WTC11 (cell line): Measurements from ENCODE around the gene ACTL8.

Experiments used
- CREB1 ChIP-seq: sonication (generic); formaldehyde crosslinking; IDR thresholded peaks from 2 replicates; pipeline ENCODE4 v1.8.0; 2023; ENCODE audit warnings: mild to moderate bottlenecking, missing genetic modification reagents
- NFE2L1 ChIP-seq: sonication (generic); formaldehyde crosslinking; IDR thresholded peaks from 2 replicates; pipeline ENCODE4 v1.8.1; 2023; ENCODE audit warnings: missing genetic modification reagents
- NR3C1 ChIP-seq: sonication (generic); formaldehyde crosslinking; conservative IDR thresholded peaks from 2 replicates; pipeline ENCODE4 v1.8.1; 2023; ENCODE audit warnings: low read depth, mild to moderate bottlenecking, missing genetic modification reagents
- TCF7 ChIP-seq: sonication (generic); formaldehyde crosslinking; IDR thresholded peaks from 2 replicates; pipeline ENCODE4 v1.8.0; 2022; ENCODE audit warnings: mild to moderate bottlenecking, low read depth, missing genetic modification reagents, moderate library complexity
- TEAD1 ChIP-seq: sonication (generic); formaldehyde crosslinking; IDR thresholded peaks from 2 replicates; pipeline ENCODE4 v1.8.0; 2022; ENCODE audit warnings: mild to moderate bottlenecking, missing genetic modification reagents
- ZNF263 ChIP-seq: sonication (generic); formaldehyde crosslinking; IDR thresholded peaks from 2 replicates; pipeline ENCODE4 v1.8.1; 2022; ENCODE audit warnings: low read depth, mild to moderate bottlenecking, moderate library complexity, missing genetic modification reagents
- TF ChIP-seq, protein P1 (sequence below): fragments of 200-600 bp; IDR thresholded peaks from 2 replicates; pipeline ENCODE4 v1.8.0; 2022; ENCODE audit warnings: antibody characterized with exemption
- TF ChIP-seq, protein P2 (sequence below): sonication (generic); formaldehyde crosslinking; IDR thresholded peaks from 2 replicates; pipeline ENCODE4 v1.8.1; 2023; ENCODE audit warnings: mild to moderate bottlenecking, missing genetic modification reagents, moderate library complexity
- TF ChIP-seq, protein P3 (sequence below): sonication (generic); formaldehyde crosslinking; IDR thresholded peaks from 2 replicates; pipeline ENCODE4 v1.8.1; 2022; ENCODE audit warnings: low read depth, mild to moderate bottlenecking, moderate library complexity, missing genetic modification reagents, borderline replicate concordance

DNA sequence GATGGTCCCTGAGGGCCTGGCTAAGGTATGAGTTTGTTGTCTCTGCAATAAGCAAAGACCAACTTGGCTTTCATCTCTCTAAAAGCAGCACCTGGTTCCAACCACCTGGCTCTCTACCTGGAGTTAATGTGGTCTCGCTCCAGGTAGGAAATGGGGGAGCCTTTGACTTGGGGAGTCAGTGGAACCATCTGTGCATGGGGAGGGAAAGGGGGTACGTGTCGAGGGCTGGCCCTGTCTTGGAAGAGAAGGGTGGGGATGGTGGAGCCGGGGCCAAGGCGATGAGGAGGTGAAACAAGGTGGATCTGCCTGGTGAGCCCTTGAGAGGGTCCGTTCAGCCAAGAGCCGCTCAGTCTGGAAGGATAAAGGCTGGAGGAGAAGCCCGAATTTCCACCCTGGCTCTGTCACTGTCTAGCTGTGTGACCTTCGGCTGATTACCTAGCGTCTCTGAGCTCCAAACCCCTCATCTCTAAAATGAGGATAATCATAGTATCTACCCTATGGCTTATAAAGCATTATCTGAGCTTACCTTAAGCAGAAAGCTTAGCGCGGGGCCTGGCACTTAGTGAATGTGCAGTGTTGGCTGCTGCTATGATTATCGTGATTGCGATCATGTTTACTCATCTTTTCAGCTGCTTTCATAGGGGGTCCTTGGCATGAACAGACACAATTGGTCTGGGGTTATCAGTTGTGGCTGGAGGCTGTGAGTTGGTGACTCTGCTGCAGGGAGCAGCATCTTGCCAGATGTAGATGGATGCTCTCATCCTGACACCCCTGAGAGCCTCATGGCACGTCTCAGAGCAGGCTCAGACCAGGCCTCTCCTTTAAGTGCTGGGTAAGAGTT, 78.7 kb downstream of the ACTL8 start:
- TF ChIP-seq ZNF263 (CRISPR knock-in tag) (no peak), TEAD1 (CRISPR knock-in tag) (no peak), NFE2L1 (CRISPR knock-in tag) (no peak), NR3C1 (CRISPR knock-in tag) (no peak), CREB1 (no peak), TCF7 (CRISPR knock-in tag) (no peak)
- TF ChIP-seq, protein P1, sequence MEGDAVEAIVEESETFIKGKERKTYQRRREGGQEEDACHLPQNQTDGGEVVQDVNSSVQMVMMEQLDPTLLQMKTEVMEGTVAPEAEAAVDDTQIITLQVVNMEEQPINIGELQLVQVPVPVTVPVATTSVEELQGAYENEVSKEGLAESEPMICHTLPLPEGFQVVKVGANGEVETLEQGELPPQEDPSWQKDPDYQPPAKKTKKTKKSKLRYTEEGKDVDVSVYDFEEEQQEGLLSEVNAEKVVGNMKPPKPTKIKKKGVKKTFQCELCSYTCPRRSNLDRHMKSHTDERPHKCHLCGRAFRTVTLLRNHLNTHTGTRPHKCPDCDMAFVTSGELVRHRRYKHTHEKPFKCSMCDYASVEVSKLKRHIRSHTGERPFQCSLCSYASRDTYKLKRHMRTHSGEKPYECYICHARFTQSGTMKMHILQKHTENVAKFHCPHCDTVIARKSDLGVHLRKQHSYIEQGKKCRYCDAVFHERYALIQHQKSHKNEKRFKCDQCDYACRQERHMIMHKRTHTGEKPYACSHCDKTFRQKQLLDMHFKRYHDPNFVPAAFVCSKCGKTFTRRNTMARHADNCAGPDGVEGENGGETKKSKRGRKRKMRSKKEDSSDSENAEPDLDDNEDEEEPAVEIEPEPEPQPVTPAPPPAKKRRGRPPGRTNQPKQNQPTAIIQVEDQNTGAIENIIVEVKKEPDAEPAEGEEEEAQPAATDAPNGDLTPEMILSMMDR, result no peak
- TF ChIP-seq, protein P2, sequence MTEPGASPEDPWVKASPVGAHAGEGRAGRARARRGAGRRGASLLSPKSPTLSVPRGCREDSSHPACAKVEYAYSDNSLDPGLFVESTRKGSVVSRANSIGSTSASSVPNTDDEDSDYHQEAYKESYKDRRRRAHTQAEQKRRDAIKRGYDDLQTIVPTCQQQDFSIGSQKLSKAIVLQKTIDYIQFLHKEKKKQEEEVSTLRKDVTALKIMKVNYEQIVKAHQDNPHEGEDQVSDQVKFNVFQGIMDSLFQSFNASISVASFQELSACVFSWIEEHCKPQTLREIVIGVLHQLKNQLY (CRISPR knock-in tag), result no peak
- TF ChIP-seq, protein P3, sequence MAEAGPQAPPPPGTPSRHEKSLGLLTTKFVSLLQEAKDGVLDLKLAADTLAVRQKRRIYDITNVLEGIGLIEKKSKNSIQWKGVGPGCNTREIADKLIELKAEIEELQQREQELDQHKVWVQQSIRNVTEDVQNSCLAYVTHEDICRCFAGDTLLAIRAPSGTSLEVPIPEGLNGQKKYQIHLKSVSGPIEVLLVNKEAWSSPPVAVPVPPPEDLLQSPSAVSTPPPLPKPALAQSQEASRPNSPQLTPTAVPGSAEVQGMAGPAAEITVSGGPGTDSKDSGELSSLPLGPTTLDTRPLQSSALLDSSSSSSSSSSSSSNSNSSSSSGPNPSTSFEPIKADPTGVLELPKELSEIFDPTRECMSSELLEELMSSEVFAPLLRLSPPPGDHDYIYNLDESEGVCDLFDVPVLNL (CRISPR knock-in tag), result no peak
